ENCODE results near the gene FBXO2.

Gene FBXO2

DNA sequence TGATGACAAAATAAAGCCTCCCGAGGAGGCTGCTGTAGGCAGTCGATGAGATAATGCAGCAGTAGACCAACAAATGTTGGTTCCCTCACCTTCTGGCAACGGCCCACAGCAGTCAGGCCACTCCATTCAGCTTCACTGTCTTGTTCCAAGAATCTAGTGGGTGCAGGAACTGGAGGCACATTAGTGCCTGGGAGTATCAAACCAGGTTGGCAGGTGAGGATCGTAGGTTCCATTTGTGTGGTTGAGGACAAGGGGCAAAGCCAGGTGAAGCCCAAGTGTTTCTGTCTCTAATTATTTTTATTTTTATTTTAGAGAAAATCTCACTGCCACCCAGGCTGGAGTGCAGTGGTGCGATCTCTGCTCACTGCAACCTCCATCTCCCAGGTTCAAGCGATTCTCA lies 13.3 kb downstream of the FBXO2 start:
- H2AFZ ChIP-seq (ENCODE audit: low read length), result no peak overlapping the region
- H3K4me2 ChIP-seq (ENCODE audit: low read depth, low read length, poor library complexity, severe bottlenecking), result no peak overlapping the region
- no peak overlapping the region for H3K9ac ChIP-seq (ENCODE audit: low read depth, low read length, poor library complexity, severe bottlenecking)
- no peaks in the 10 kb centered on the region for H3F3A ChIP-seq (ENCODE audit: low read depth)
- H3K9me3 ChIP-seq (ENCODE audit: insufficient read depth, low read depth, low read length), result no peaks in the 10 kb centered on the region
- H4K20me1 ChIP-seq (ENCODE audit: insufficient read depth, low read length, poor library complexity, severe bottlenecking), result no peaks in the 10 kb centered on the region
- no peaks in the 10 kb centered on the region for H3K36me3 ChIP-seq (ENCODE audit: insufficient read depth, low read length)
- no peaks in the 10 kb centered on the region for H3K27me3 ChIP-seq (ENCODE audit: insufficient read depth, low read length, poor library complexity, severe bottlenecking)
- no peaks in the 10 kb centered on the region for H3K9me2 ChIP-seq (replicated peaks; ENCODE audit: low read depth, low read length)
- H3K4me1 ChIP-seq (ENCODE audit: insufficient read depth, low read length, poor library complexity, severe bottlenecking), result no peaks in the 10 kb centered on the region
- no peaks in the 10 kb centered on the region for H3K79me2 ChIP-seq (ENCODE audit: insufficient read depth, low read length)
- TF ChIP-seq CTCF (conservative IDR thresholded peaks at IDR 0.05; ENCODE audit: low read length) (no peak), EZH2phosphoT487 (IDR thresholded peaks at IDR 0.05; ENCODE audit: borderline replicate concordance) (no peak)
- H3K4me3 ChIP-seq (ENCODE audit: low read length, poor library complexity, severe bottlenecking), result no peak overlapping the region

DNA sequence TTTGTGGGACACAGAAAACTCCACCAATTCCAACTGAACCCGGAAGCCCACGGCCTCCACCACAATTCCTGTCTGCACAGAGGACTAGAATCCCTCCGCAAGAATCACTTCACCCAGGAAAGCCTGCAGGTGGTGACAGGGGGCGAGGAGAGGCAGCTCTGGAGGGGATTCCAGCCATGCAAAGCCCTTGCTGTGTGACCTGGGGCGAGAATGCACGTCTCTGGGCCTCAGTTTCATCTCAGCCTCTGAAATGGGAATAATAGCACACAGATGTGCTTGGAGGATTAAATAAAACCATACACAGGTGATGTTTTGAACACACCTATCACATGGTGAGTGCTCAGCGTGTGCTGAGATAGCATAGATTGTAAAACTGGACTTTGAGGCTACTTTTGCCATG lies 14.1 kb downstream of the FBXO2 start:
- H3K4me1 ChIP-seq (ENCODE audit: insufficient read depth, low read length, poor library complexity, severe bottlenecking), result no peaks in the 10 kb centered on the region

DNA sequence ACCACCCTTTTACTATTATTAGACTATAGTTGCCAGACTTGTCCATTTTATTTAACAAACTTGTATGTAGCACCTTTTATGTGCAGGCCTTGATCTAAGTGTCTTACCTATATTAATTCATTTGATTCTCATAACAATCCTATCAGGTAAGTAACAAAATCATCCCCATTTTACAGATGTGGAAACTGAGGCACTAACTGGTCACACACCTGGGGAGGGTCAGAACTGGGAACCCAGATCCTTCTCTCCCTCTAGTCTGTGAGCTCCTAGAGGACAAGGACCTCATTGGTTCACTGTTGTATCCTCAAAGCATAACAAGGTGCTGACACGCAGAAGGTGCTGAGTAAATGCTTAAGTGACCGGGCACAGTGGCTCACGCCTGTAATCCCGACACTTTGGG lies 14.9 kb downstream of the FBXO2 start:
- H3K4me1 ChIP-seq (ENCODE audit: insufficient read depth, low read length, poor library complexity, severe bottlenecking), result no peaks in the 10 kb centered on the region
- no peak overlapping the region for H3K4me2 ChIP-seq (ENCODE audit: low read depth, low read length, poor library complexity, severe bottlenecking)
- no peak for TF ChIP-seq EZH2phosphoT487 (IDR thresholded peaks at IDR 0.05; ENCODE audit: borderline replicate concordance)
- no peak for TF ChIP-seq CTCF (conservative IDR thresholded peaks at IDR 0.05; ENCODE audit: low read length)

More for the DNA sequence above, 14.1 kb downstream of the FBXO2 start:
- Histone ChIP-seq H3K9me2 (replicated peaks; ENCODE audit: low read depth, low read length) (no peaks in the 10 kb centered on the region), H3K36me3 (ENCODE audit: insufficient read depth, low read length) (no peaks in the 10 kb centered on the region), H3K27me3 (ENCODE audit: insufficient read depth, low read length, poor library complexity, severe bottlenecking) (no peaks in the 10 kb centered on the region), H2AFZ (ENCODE audit: low read length) (no peak overlapping the region), H4K20me1 (ENCODE audit: insufficient read depth, low read length, poor library complexity, severe bottlenecking) (no peaks in the 10 kb centered on the region), H3K9ac (ENCODE audit: low read depth, low read length, poor library complexity, severe bottlenecking) (no peak overlapping the region), H3K4me3 (ENCODE audit: low read length, poor library complexity, severe bottlenecking) (no peak overlapping the region), H3F3A (ENCODE audit: low read depth) (no peaks in the 10 kb centered on the region), H3K79me2 (ENCODE audit: insufficient read depth, low read length) (no peaks in the 10 kb centered on the region), H3K4me2 (ENCODE audit: low read depth, low read length, poor library complexity, severe bottlenecking) (no peak overlapping the region), H3K9me3 (ENCODE audit: insufficient read depth, low read depth, low read length) (no peaks in the 10 kb centered on the region)
- TF ChIP-seq CTCF (conservative IDR thresholded peaks at IDR 0.05; ENCODE audit: low read length) (no peak), EZH2phosphoT487 (IDR thresholded peaks at IDR 0.05; ENCODE audit: borderline replicate concordance) (no peak)

More for the DNA sequence above, 14.9 kb downstream of the FBXO2 start:
- H3K9me3 ChIP-seq (ENCODE audit: insufficient read depth, low read depth, low read length), result no peaks in the 10 kb centered on the region
- no peak overlapping the region for H3K4me3 ChIP-seq (ENCODE audit: low read length, poor library complexity, severe bottlenecking)
- H3K9ac ChIP-seq (ENCODE audit: low read depth, low read length, poor library complexity, severe bottlenecking), result no peak overlapping the region
- no peaks in the 10 kb centered on the region for H4K20me1 ChIP-seq (ENCODE audit: insufficient read depth, low read length, poor library complexity, severe bottlenecking)
- H3K9me2 ChIP-seq (replicated peaks; ENCODE audit: low read depth, low read length), result no peaks in the 10 kb centered on the region
- no peaks in the 10 kb centered on the region for H3K27me3 ChIP-seq (ENCODE audit: insufficient read depth, low read length, poor library complexity, severe bottlenecking)
- H2AFZ ChIP-seq (ENCODE audit: low read length), result no peak overlapping the region
- H3F3A ChIP-seq (ENCODE audit: low read depth), result no peaks in the 10 kb centered on the region
- H3K36me3 ChIP-seq (ENCODE audit: insufficient read depth, low read length), result no peaks in the 10 kb centered on the region
- H3K79me2 ChIP-seq (ENCODE audit: insufficient read depth, low read length), result no peaks in the 10 kb centered on the region
